IMR-90 (cell line): Measurements from ENCODE around the gene OSBP2.

Experiments used
- CHD1 ChIP-seq: IDR thresholded peaks from 2 replicates; pipeline ENCODE4 v1.6.1; 2012; ENCODE audit warnings: low read depth, low read length, improper control_type of control experiment
- CTCF ChIP-seq: conservative IDR thresholded peaks from 2 replicates; pipeline ENCODE4 v1.5.1; 2012; ENCODE audit warnings: mild to moderate bottlenecking, low read depth, low read length, improper control_type of control experiment
- ELK1 ChIP-seq: fragments of 150-350 bp; IDR thresholded peaks from 2 replicates; pipeline ENCODE4 v1.6.1; 2016; ENCODE audit warnings: low read depth, mild to moderate bottlenecking, low read length, moderate library complexity, borderline replicate concordance
- FOS ChIP-seq: fragments of 150-350 bp; IDR thresholded peaks from 2 replicates; pipeline ENCODE4 v1.6.1; 2016; ENCODE audit warnings: low read depth, low read length
- MAFK ChIP-seq: IDR thresholded peaks from 2 replicates; pipeline ENCODE4 v1.6.1; 2012; ENCODE audit warnings: low read depth, low read length, improper control_type of control experiment
- MAZ ChIP-seq: IDR thresholded peaks from 2 replicates; pipeline ENCODE4 v1.6.1; 2012; ENCODE audit warnings: low read depth, mild to moderate bottlenecking, low read length, improper control_type of control experiment, moderate library complexity, borderline replicate concordance
- POLR2A ChIP-seq: IDR thresholded peaks from 2 replicates; pipeline ENCODE4 v1.6.1; 2012; ENCODE audit warnings: mild to moderate bottlenecking, low read depth, low read length
- RAD21 ChIP-seq: IDR thresholded peaks from 2 replicates; pipeline ENCODE4 v1.6.1; 2012; ENCODE audit warnings: low read length, improper control_type of control experiment
- RCOR1 ChIP-seq: IDR thresholded peaks from 2 replicates; pipeline ENCODE4 v1.6.1; 2012; ENCODE audit warnings: mild to moderate bottlenecking, low read length, improper control_type of control experiment; ENCODE audit not compliant: insufficient replicate concordance
- SMC3 ChIP-seq: fragments of 150-350 bp; IDR thresholded peaks from 2 replicates; pipeline ENCODE4 v1.6.1; 2016; ENCODE audit warnings: low read depth, mild to moderate bottlenecking, antibody characterized with exemption, low read length, moderate library complexity

- no peak for TF ChIP-seq CTCF
- TF ChIP-seq POLR2A, result no peak
- TF ChIP-seq CHD1, result no peak
- no peak for TF ChIP-seq RAD21
- no peak for TF ChIP-seq MAFK
- no peak for TF ChIP-seq FOS
- TF ChIP-seq RCOR1, result no peak
- TF ChIP-seq SMC3, result no peak
- no peak for TF ChIP-seq ELK1
- no peak for TF ChIP-seq MAZ
Measured at GRCh38 chr22:30681831-30682230, 12.8 kb upstream of the OSBP2 start.
